ENCODE measurements around the gene KIAA1328. TPM values are rescaled to one million over a fixed set of nuclear protein-coding genes. Genes with fewer than 3 reads are reported as not detected.

Gene KIAA1328
- polyA plus RNA-seq, 2 of the 4 experiments (the other 2 are of a cell fraction), result 1.7 to 3.9 TPM

DNA sequence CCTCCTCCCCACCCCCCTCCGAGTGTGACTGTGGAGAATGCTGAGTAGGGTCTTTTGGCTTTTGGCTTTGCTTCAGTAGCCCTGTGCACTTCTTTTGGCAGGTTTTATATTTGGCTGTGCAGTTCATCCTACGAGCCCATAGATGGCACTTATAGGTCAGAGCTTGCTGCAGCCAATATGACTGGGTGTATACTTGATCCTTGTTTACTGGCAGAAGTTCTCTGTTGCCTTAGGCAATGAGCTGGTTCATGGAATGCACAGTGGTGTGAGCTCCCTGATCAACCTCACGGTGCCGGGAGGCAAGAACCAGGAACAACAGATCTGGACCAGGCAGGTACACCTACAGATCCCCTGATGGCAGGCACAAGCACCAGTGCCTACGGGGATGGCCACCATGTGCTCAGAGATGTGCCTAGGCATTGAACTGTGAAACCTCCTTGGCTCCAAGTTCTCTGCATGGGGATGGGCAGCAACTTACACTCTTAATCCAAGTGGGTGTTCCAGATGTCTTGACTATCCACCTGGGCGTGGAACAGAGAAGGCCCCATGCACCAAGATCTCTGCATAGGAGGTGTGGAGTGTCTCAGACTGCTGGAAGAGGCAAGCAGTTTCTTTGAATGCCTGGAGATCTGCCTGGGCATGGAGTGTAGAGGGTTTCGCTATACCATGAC, 190.4 kb downstream of the KIAA1328 start:
- WGBS (ENCODE audit: missing lambda C conversion rate), result 70% methylated on average over 3 of the region's 7 CpGs

DNA sequence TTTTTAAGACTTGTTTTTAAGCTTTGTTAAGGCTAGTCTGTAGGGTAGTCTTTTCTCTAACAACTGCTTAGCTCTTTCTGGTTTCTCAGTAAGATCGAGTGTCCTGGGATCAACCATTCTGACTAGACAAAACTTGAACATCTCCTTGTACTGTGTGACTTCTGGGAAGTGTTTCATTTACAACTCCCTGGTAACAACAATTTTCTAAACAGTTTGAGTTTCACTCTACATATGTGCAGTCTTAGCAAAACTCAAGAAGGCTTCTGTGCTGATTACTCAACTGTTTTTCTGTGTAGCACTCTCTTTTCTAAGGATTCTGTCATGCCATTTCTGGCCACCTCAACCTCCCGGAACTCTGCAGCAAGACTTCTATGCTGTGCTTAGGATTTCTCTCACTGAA, 204.5 kb downstream of the KIAA1328 start:
- Histone ChIP-seq H3K4me3 (no peak overlapping the region), H3K9me3 (no peaks in the 10 kb centered on the region), H3K4me2 (no peak overlapping the region), H3K4me1 (no peaks in the 10 kb centered on the region), H3K27ac (no peak overlapping the region)
- CTCF ChIA-PET, result no interaction called here
- FAIRE-seq (no peak), ATAC-seq (no peak), DNase-seq (ENCODE audit: low read depth in 1 of 2, low spot score in 1 of 2) (no peak)
- no peak for TF ChIP-seq SMC3 (IDR thresholded peaks at IDR 0.05)
- no peak for TF ChIP-seq RCOR1 (IDR thresholded peaks at IDR 0.05; ENCODE audit: low read depth, low read length)
- no peak for TF ChIP-seq CBX8 (IDR thresholded peaks at IDR 0.05)
- no peak for TF ChIP-seq JUNB (IDR thresholded peaks at IDR 0.05)
- TF ChIP-seq POLR2AphosphoS2 (conservative IDR thresholded peaks at IDR 0.05; ENCODE audit: low read length), result no peak
- no peak for TF ChIP-seq CHD4 (IDR thresholded peaks at IDR 0.05; ENCODE audit: borderline replicate concordance)
- no peak for TF ChIP-seq ZC3H11A (IDR thresholded peaks at IDR 0.05)
- TF ChIP-seq, protein P1, sequence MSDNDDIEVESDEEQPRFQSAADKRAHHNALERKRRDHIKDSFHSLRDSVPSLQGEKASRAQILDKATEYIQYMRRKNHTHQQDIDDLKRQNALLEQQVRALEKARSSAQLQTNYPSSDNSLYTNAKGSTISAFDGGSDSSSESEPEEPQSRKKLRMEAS (IDR thresholded peaks at IDR 0.05), result no peak
- POLR2A ChIA-PET, result no interaction called here
- 48% methylated on average over 2 of the region's 2 CpGs for WGBS (ENCODE audit: missing lambda C conversion rate)

More for the DNA sequence above, 190.4 kb downstream of the KIAA1328 start:
- H3K9me3 ChIP-seq, result no peaks in the 10 kb centered on the region
- H3K4me3 ChIP-seq, result no peak overlapping the region
- CTCF ChIA-PET, result no interaction called here
- peak in 1 of 2 experiments; percentile 12 for DNase-seq (ENCODE audit: low read depth in 1 of 2, low spot score in 1 of 2)
- no peak for FAIRE-seq
- ATAC-seq, result no peak
- TF ChIP-seq PHF8 (IDR thresholded peaks at IDR 0.05; ENCODE audit: borderline replicate concordance, low read depth), result no peak
- TF ChIP-seq ZSCAN20 (CRISPR knock-in tag; IDR thresholded peaks at IDR 0.05), result no peak
- POLR2A ChIA-PET, result no interaction called here
- H3K4me1 ChIP-seq, result no peaks in the 10 kb centered on the region
- H3K27ac ChIP-seq, result no peak overlapping the region
- no peak overlapping the region for H3K4me2 ChIP-seq

DNA sequence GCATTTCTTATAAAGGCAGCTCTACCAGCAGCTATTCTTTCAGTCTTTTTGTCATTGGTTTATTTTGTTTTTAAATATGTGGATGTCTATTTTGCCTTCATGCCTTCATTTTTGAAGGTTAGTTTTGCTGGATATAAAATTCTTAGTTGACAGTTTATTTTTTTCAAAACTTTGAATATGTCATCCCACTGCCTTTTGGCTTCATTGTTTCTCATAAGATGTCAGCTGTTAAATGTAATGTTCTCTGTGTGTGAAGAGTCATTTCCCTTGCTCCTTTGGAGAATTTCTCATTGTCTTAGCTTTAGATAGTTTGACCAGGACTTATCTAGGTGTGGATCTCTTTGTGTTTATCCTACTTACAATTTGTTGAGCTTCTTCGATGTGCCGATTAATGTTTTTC, 213.5 kb downstream of the KIAA1328 start:
- TF ChIP-seq POLR2A (IDR thresholded peaks at IDR 0.05; ENCODE audit: low read length) (no peak), KDM1A (IDR thresholded peaks at IDR 0.05; ENCODE audit: low read depth) (no peak), CEBPB (IDR thresholded peaks at IDR 0.05) (no peak)
- DNase-seq (ENCODE audit: low read depth in 1 of 2, low spot score in 1 of 2), result no peak
- no peak overlapping the region for H3K4me2 ChIP-seq
- CTCF ChIA-PET, result no interaction called here
- no peak for ATAC-seq
- no peak overlapping the region for H3K4me3 ChIP-seq
- POLR2A ChIA-PET, result no interaction called here
- no peaks in the 10 kb centered on the region for H3K4me1 ChIP-seq
- WGBS (ENCODE audit: missing lambda C conversion rate), result 89% methylated on average over 2 of the region's 2 CpGs
- no peak overlapping the region for H3K27ac ChIP-seq
- H3K9me3 ChIP-seq, result peaks cover 11% of the 10 kb centered on the region; the same call in 1 of the 3 replicates
- no peak for FAIRE-seq

DNA sequence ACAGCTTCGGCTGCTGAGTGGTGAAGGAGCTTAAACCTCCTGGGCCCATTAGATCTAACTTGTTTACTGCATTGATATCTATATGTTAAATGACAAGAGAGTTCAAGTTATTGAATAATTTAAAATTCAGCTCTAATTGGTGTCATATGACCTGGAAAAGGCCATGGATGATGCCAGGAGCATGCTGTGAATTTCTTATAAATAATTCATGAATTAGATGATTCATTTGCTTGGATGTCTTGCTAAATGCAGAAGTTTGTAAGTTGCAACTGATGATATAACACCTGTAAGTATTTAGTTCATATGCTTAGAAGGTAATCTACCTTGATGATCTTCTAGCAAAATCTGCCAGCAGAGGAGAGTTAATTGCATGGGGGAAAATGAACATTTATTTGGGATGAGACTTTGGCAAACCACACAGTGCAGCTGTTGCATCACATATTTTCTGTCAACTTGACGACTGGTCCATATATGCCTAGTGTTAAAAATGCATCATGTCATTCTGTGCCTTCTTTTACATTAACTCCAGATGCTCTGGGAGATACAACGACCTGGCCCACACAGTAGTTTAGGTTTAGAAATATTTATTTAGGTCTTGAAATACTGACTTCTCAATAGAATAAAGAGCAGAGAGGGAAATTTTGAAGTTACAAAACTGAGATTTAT, 226.3 kb downstream of the KIAA1328 start:
- 15% methylated on average over 3 of the region's 3 CpGs for WGBS (ENCODE audit: missing lambda C conversion rate)
- ATAC-seq, result no peak
- no peak for FAIRE-seq
- TF ChIP-seq POLR2A (IDR thresholded peaks at IDR 0.05; ENCODE audit: low read length), result no peak
- TF ChIP-seq ZFP36 (IDR thresholded peaks at IDR 0.05; ENCODE audit: borderline replicate concordance, partially characterized antibody), result no peak
- TF ChIP-seq, protein P2, sequence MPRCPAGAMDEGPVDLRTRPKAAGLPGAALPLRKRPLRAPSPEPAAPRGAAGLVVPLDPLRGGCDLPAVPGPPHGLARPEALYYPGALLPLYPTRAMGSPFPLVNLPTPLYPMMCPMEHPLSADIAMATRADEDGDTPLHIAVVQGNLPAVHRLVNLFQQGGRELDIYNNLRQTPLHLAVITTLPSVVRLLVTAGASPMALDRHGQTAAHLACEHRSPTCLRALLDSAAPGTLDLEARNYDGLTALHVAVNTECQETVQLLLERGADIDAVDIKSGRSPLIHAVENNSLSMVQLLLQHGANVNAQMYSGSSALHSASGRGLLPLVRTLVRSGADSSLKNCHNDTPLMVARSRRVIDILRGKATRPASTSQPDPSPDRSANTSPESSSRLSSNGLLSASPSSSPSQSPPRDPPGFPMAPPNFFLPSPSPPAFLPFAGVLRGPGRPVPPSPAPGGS (IDR thresholded peaks at IDR 0.05), result no peak
- TF ChIP-seq, protein P3, sequence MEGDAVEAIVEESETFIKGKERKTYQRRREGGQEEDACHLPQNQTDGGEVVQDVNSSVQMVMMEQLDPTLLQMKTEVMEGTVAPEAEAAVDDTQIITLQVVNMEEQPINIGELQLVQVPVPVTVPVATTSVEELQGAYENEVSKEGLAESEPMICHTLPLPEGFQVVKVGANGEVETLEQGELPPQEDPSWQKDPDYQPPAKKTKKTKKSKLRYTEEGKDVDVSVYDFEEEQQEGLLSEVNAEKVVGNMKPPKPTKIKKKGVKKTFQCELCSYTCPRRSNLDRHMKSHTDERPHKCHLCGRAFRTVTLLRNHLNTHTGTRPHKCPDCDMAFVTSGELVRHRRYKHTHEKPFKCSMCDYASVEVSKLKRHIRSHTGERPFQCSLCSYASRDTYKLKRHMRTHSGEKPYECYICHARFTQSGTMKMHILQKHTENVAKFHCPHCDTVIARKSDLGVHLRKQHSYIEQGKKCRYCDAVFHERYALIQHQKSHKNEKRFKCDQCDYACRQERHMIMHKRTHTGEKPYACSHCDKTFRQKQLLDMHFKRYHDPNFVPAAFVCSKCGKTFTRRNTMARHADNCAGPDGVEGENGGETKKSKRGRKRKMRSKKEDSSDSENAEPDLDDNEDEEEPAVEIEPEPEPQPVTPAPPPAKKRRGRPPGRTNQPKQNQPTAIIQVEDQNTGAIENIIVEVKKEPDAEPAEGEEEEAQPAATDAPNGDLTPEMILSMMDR (IDR thresholded peaks at IDR 0.05), result no peak
- TF ChIP-seq, protein P4, sequence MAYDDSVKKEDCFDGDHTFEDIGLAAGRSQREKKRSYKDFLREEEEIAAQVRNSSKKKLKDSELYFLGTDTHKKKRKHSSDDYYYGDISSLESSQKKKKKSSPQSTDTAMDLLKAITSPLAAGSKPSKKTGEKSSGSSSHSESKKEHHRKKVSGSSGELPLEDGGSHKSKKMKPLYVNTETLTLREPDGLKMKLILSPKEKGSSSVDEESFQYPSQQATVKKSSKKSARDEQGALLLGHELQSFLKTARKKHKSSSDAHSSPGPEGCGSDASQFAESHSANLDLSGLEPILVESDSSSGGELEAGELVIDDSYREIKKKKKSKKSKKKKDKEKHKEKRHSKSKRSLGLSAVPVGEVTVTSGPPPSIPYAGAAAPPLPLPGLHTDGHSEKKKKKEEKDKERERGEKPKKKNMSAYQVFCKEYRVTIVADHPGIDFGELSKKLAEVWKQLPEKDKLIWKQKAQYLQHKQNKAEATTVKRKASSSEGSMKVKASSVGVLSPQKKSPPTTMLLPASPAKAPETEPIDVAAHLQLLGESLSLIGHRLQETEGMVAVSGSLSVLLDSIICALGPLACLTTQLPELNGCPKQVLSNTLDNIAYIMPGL (CRISPR knock-in tag; IDR thresholded peaks at IDR 0.05; ENCODE audit: borderline replicate concordance), result no peak
- no peak for TF ChIP-seq RCOR1 (IDR thresholded peaks at IDR 0.05; ENCODE audit: low read depth, low read length)
- no peak for TF ChIP-seq ZSCAN20 (CRISPR knock-in tag; IDR thresholded peaks at IDR 0.05)
- TF ChIP-seq MYC (IDR thresholded peaks at IDR 0.05; ENCODE audit: borderline replicate concordance, low read length), result no peak
- TF ChIP-seq EHF (CRISPR knock-in tag; IDR thresholded peaks at IDR 0.05), result no peak
- no peak for TF ChIP-seq PHF8 (IDR thresholded peaks at IDR 0.05; ENCODE audit: borderline replicate concordance, low read depth)
- TF ChIP-seq, protein P5, sequence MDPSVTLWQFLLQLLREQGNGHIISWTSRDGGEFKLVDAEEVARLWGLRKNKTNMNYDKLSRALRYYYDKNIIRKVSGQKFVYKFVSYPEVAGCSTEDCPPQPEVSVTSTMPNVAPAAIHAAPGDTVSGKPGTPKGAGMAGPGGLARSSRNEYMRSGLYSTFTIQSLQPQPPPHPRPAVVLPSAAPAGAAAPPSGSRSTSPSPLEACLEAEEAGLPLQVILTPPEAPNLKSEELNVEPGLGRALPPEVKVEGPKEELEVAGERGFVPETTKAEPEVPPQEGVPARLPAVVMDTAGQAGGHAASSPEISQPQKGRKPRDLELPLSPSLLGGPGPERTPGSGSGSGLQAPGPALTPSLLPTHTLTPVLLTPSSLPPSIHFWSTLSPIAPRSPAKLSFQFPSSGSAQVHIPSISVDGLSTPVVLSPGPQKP (IDR thresholded peaks at IDR 0.05; ENCODE audit: low read depth, low read length), result no peak
- TF ChIP-seq CHD2 (IDR thresholded peaks at IDR 0.05; ENCODE audit: low read length, partially characterized antibody), result no peak
- no peak for TF ChIP-seq KDM1A (IDR thresholded peaks at IDR 0.05; ENCODE audit: low read depth)
- no peak for TF ChIP-seq FOSB (CRISPR knock-in tag; IDR thresholded peaks at IDR 0.05)
- TF ChIP-seq RAD21 (conservative IDR thresholded peaks at IDR 0.05 in 1 of 2, IDR thresholded peaks at IDR 0.05 in 1 of 2), result no peak
- no peak for TF ChIP-seq TFCP2L1 (CRISPR knock-in tag; IDR thresholded peaks at IDR 0.05)

More for the DNA sequence above, 226.3 kb downstream of the KIAA1328 start:
- Histone ChIP-seq H3K9me3 (no peaks in the 10 kb centered on the region), H3K4me1 (no peaks in the 10 kb centered on the region), H3K4me2 (no peak overlapping the region), H3K4me3 (no peak overlapping the region), H3K27ac (no peak overlapping the region)
- ChIA-PET CTCF (no interaction called here), POLR2A (no interaction called here)
- no peak for DNase-seq (ENCODE audit: low read depth in 1 of 2, low spot score in 1 of 2)
